UCSD-AML1 (cell line): ENCODE measurements around the gene PRAME.

Experiments
- DNase-seq: peaks from one replicate; lab custom pipeline; 2025; ENCODE audit not compliant: unreplicated experiment; lab: John Stamatoyannopoulos, UW

PRAME gene

DNA sequence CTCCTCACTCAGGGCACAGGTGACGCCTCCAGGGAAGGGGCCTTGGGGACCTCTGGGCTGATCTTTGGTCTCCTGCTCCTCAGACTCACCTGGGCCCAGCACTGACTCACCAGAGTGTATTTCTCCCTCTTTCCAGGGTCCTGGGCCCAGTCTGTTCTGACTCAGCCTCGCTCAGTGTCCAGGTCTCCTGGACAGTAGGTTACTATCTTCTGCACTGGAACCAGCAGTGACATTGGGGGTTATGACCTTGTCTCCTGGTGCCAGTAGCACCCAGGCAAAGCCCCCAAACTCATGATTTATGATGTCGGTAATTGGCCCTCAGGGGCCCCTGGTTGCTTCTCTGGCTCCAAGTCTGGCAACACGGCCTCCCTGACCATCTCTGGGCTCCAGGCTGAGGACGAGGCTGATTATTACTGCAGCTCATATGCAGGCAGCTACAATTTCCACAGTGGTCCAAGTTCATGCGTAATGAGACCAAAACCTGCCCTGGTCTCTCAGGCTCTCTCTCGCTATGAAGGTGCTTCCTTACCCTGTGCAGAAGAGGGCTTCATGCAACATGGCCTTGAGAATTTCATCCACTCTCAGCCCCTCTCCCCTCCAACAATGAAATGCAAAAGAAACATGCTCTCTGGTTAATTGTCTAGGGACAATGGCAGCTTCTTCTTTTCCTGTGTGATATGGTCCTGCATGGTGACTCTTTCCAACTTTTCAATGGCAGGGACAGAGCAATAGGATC is 21.0 kb upstream of the PRAME start:
- DNase-seq = no peak

GRCh38 chr22:22578702-22579424 is 19.8 kb upstream of the PRAME start:
- DNase-seq = no peak

DNA sequence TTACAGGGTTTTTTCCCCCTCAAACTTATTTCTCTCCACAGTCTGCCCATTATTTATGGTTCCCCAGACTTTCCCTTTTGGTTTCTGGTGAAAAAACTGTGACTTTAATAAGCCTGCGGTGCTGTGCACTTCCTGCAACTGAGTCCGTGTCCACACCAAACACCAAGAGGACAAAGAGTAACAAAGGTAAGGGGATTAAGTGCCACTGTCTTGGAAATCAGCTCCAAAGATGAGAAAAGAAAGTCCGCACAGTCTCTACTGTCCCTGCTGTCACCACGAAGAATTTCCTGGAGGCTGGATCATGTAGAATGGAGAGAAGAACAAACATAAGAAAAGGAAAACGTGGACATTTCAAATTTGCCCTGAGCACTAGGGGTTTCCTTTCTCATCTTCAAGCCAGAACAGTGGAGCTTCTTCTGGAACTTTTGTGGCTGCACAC is 17.9 kb upstream of the PRAME start:
- DNase-seq = no peak

GRCh38 chr22:22576244-22576988 is 17.4 kb upstream of the PRAME start:
- peak; percentile 57 for DNase-seq

- no peak for DNase-seq
Measured at GRCh38 chr22:22574361-22574760, 15.3 kb upstream of the PRAME start.

DNA sequence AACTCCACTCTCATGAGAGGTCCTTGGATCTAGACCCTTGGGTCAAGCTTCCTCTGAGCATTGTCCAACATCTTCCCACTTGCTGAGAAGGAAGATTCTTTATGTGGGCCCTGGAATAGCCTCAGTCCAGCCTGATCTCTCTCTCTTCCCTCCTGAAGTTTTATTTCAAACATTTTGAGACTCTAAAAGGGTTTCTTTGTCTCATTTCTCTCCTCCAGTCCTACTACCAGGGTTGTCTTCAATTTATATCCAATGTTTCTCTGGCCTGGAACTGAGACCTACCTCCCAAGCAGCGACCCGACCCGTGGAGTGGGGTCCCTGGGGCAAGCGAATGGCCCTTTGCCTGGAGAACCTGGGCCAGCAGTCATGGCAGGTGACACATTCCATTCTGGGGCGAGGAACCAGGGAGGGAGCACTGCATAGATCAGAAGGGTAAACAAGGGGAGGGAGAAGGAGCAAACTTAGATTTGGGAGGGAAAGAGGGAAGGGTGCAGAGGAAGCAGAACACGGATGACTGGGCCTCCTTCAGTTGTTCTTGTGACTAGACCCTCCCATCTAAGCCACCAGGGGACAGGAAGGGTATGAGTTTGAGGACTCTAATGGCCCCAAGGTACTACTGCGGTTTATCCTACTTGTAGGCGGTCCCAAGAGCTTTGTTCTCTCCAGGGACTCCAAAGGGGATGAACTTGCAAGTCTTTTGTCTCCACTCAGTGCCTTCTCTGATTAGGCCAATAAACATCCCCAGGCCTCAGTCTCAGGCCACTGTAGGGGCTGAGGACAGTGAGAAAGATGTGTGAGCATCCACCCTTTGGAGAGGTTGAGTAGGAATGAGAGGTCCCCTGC is 14.2 kb upstream of the PRAME start:
- DNase-seq = no peak

DNA sequence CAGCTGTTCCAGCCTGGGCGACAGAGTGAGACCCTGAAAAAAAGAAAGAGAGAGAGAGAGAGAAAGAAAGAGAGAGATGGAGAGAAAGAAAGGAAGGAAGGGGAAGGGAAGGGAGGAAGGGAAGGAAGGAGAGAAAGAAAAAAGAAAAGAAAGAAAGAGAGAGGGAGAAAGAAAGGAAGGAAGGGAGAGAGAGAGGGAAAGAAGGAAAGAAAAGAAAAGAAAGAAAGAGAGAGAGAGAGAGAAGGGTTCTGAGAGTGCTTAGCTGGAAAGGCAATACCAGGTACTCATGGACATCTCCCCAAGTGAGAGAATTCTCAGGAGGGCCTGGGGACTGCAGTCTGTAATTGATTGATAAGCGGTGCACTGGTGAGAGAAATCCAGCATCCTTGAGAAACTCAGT is 12.8 kb upstream of the PRAME start:
- no peak for DNase-seq

DNA sequence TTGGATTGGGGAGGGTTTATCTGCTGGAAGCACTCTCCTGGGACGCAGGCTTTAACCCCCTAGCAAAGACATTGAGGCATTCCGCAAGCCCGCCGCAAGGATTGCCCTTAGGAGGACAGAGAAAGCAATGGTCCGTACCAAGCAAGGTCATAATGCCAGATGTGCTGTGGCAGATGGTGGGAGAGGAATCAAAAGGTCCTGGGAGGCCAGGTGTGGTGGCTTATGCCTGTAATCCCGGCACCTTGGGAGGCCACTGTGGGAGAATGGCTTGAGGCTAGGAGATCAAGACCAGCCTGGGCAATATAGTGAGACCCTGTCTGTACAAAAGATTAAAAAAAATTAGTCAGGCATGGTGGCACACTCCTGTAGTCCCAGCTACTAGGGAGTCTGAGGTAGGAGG is 12.4 kb upstream of the PRAME start:
- DNase-seq = no peak

DNA sequence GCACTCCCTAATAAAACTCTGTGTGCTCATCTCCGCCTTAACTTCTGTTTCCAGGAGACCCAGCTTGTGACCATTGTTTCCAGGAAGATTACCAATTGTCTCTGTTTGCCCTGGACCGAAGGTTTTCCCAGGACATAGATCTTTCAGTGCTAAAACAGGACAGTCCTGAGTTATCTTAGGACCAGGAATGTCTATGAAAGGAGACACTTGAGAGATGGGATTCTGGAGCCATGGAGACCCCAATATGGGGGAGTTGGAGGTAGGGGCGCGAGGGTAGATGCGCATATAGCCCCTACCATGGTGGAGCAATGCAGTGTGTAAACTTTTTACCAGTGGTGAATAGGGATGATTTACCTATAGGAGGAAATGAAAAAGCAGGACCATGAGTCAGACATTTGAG is 10.2 kb upstream of the PRAME start:
- no peak for DNase-seq

GRCh38 chr22:22565981-22566380 is 6.9 kb upstream of the PRAME start:
- no peak for DNase-seq

- DNase-seq = no peak
Measured at GRCh38 chr22:22558071-22558971, 744 bp downstream of the PRAME start.

DNA sequence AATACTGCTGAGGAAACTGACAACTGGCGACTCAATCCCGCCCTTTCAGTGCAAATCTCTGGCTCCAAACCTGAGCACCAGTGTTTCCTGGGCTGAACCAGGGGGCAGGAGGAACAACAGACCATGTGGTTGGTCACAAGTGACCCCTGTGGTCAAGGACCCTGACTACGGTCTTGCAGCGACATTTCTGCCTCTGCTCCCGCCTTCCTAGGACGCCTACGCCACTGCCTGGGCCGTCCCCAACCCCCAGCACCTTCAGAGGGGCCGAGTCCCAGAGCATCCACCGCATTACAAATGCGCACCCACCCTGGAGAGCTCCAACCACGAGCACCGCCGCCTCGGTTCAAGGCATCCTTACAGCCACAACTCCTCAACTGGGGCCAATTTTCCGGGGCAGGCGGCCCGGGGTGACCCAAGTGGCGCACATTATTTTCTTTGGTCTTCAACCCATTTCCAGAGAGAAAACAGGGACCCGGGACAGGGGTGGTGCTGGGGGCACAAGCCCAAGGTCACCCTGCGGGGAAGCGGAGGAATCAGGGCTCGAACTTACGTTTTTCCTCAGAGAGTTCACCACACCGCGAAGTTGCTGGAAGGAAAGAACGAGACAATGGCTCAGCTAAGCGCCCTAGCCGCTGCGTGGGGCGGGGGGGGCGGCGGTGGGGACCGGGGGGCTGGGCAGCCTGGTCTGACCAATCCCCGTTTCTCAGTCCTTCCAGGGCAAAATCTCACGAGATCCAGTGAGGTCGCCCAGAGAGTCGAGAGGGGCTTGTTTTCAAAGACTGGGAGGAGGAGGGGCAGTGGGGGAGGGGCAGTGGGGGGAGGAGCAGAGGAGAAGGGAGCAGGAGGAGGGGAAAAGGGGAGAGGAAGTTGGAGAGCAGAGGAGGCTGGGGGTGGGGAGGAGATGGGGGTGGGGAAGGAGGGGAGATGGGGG is 1.8 kb downstream of the PRAME start:
- no peak for DNase-seq

- no peak for DNase-seq
Measured at GRCh38 chr22:22556578-22556977, 2.5 kb downstream of the PRAME start.

GRCh38 chr22:22555596-22555995 is 3.5 kb downstream of the PRAME start:
- DNase-seq = no peak

DNA sequence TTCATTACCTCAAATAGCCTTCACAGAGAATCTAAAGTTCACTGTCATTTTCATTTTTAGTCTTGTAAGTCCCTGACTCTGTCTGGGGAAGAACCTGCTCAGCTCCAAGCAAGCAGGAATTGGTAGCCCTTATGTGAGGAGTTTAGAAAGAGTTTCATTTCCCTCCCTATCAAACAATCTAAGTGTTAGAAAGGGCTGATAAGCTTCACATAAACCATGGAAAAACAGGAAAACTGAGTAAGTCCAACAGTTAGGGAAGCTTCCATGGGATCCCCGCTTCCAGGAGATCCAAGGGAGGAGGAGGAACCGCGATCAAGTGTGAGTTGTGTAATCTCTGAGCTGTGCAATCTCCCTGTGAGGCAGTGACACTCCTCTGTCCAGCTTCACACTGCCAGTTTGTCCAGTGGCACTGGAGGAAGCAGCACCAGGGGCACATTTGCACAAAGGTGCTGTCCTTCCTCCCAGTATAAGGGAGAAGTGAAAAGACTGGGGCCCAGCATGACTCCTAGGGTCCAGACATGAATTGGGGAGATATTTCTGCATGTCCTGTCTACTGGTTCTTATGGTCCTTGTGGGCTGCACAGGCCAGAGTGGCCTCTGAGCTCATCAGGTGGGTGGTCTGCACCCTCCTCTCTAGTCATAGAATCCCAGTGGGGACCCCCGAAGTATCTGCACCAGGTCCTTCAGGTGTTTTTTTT is 4.3 kb downstream of the PRAME start:
- DNase-seq = no peak

- DNase-seq = no peak
Measured at GRCh38 chr22:22553735-22554586, 5.1 kb downstream of the PRAME start.

GRCh38 chr22:22553141-22553540 is 5.9 kb downstream of the PRAME start:
- no peak for DNase-seq
